ENCODE results near the gene ACAA2. TPM values are rescaled to one million over a fixed set of nuclear protein-coding genes. Genes with fewer than 3 reads are reported as not detected.
"Not testable (repeated sequence)": the region's sequence is repeated elsewhere in the genome, so short reads cannot be mapped to it uniquely, and the experiment has no call there.

The ACAA2 gene
- polyA plus RNA-seq, 2 of the 4 experiments (the other 2 are of a cell fraction) = 30.9 to 47.5 TPM

DNA sequence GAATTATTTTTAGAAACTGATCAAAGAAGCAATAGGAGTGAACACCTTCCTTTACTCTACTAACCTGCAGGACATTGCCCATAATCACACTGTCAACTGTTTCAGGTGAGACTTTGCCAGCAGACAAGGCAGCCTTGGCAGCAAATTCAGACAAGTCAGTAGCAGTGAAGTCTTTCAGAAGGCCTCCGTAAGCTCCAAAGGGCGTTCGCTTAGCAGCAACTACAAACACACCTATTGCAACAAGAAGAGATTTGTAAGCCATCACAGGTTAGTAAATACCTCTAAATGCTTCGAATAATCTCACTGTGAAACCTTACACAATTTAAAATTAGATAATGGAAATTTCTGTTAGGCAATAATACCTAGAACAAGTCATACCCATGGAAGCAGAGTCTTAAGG lies 10.7 kb downstream of the ACAA2 start:
- 91% methylated on average over 4 of the region's 4 CpGs for WGBS (ENCODE audit: missing lambda C conversion rate)
- ChIA-PET POLR2A (no interaction called here), CTCF (interaction anchor here (1.1 kb wide), 1 partner anchor 56 kb away, joined by 3 read pairs; no protein-coding TSS in a partner anchor)
- no peaks in the 10 kb centered on the region for H3K4me1 ChIP-seq
- H3K9me3 ChIP-seq = no peaks in the 10 kb centered on the region
- DNase-seq (ENCODE audit: low read depth in 1 of 2, low spot score in 1 of 2) (no peak), FAIRE-seq (no peak), ATAC-seq (no peak)
- H3K27ac ChIP-seq = no peak overlapping the region
- H3K4me3 ChIP-seq = no peak overlapping the region
- TF ChIP-seq, protein P1, sequence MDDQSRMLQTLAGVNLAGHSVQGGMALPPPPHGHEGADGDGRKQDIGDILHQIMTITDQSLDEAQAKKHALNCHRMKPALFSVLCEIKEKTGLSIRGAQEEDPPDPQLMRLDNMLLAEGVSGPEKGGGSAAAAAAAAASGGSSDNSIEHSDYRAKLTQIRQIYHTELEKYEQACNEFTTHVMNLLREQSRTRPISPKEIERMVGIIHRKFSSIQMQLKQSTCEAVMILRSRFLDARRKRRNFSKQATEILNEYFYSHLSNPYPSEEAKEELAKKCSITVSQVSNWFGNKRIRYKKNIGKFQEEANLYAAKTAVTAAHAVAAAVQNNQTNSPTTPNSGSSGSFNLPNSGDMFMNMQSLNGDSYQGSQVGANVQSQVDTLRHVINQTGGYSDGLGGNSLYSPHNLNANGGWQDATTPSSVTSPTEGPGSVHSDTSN (IDR thresholded peaks at IDR 0.05) = no peak
- TF ChIP-seq SREBF2 (IDR thresholded peaks at IDR 0.05) (no peak), PHF8 (IDR thresholded peaks at IDR 0.05; ENCODE audit: borderline replicate concordance, low read depth) (no peak), ESRRA (IDR thresholded peaks at IDR 0.05; ENCODE audit: borderline replicate concordance, low read length) (no peak), TP53 (CRISPR knock-in tag; IDR thresholded peaks at IDR 0.05) (no peak), JUNB (IDR thresholded peaks at IDR 0.05) (no peak), NR3C1 (IDR thresholded peaks at IDR 0.05) (no peak)
- no peak overlapping the region for H3K4me2 ChIP-seq

DNA sequence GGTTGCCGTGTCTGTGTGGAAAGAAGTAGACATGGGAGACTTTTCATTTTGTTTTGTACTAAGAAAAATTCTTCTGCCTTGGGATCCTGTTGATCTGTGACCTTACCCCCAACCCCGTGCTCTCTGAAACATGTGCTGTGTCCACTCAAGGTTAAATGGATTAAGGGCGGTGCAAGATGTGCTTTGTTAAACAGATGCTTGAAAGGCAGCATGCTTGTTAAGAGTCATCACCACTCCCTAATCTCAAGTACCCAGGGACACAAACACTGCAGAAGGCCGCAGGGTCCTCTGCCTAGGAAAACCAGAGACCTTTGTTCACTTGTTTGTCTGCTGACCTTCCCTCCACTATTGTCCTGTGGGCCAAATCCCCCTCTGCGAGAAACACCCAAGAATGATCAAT lies 12.8 kb downstream of the ACAA2 start:
- FAIRE-seq; H3K4me3 ChIP-seq; H3K4me2 ChIP-seq; DNase-seq (ENCODE audit: low read depth in 1 of 2, low spot score in 1 of 2); POLR2A ChIA-PET; H3K4me1 ChIP-seq; H3K9me3 ChIP-seq; ATAC-seq; H3K27ac ChIP-seq: not testable (repeated sequence)
- CTCF ChIA-PET = interaction anchor here (0.7 kb wide), 1 partner anchor 301 kb away, joined by 3 read pairs; no protein-coding TSS in a partner anchor
- WGBS (ENCODE audit: missing lambda C conversion rate) = 93% methylated on average over 5 of the region's 5 CpGs

DNA sequence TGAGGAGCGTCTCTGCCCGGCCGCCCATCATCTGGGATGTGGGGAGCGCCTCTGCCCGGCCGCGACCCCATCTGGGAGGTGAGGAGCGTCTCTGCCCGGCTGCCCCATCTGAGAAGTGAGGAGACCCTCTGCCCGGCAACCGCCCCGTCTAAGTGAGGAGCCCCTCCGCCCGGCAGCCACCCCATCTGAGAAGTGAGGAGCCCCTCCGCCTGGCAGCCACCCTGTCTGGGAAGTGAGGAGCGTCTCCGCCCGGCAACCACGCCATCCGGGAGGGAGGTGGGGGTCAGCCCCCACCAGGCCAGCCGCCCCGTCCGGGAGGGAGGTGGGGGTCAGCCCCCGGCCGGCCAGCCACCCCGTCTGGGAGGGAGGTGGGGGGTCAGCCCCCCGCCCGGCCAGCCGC lies 13.5 kb downstream of the ACAA2 start:
- H3K27ac ChIP-seq; H3K9me3 ChIP-seq; H3K4me1 ChIP-seq; CTCF ChIA-PET; ATAC-seq; DNase-seq (ENCODE audit: low read depth in 1 of 2, low spot score in 1 of 2); H3K4me2 ChIP-seq; FAIRE-seq; POLR2A ChIA-PET; H3K4me3 ChIP-seq: not testable (repeated sequence)
- no CpG with 5 or more reads among the region's 29 CpGs for WGBS (ENCODE audit: missing lambda C conversion rate)

DNA sequence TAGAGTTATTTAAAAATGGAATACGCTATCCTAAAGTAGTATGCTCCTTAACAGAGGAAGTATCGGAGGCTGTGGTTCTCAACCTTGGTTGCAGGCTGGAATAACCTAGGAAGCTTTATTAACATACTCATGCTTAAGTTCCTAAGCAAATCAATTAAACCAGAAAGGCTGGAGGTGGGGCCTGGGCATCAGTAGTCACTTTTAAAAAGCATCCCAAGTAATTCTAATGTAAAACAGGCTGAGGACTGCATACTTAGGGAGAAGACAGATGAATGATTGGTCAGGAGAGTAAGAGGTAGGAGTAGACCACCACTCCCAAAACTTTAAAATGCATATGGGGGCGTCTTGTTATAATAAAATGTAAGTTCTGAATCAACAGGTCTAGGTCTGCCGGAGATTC lies 15.3 kb downstream of the ACAA2 start:
- FAIRE-seq = no peak

More for the DNA sequence above, 15.3 kb downstream of the ACAA2 start:
- Histone ChIP-seq H3K27ac (no peak overlapping the region), H3K4me3 (no peak overlapping the region), H3K9me3 (no peaks in the 10 kb centered on the region), H3K4me2 (no peak overlapping the region), H3K4me1 (no peaks in the 10 kb centered on the region)
- no peak for DNase-seq (ENCODE audit: low read depth in 1 of 2, low spot score in 1 of 2)
- ChIA-PET POLR2A (no interaction called here), CTCF (no interaction called here)
- TF ChIP-seq HOXB13 (CRISPR knock-in tag; IDR thresholded peaks at IDR 0.05; ENCODE audit: low read depth) = no peak
- no peak for TF ChIP-seq MAFK (IDR thresholded peaks at IDR 0.05; ENCODE audit: partially characterized antibody)
- TF ChIP-seq BHLHE40 (IDR thresholded peaks at IDR 0.05; ENCODE audit: low read depth, low read length) = no peak
- TF ChIP-seq, protein P1 (IDR thresholded peaks at IDR 0.05) = no peak
- TF ChIP-seq, protein P2, sequence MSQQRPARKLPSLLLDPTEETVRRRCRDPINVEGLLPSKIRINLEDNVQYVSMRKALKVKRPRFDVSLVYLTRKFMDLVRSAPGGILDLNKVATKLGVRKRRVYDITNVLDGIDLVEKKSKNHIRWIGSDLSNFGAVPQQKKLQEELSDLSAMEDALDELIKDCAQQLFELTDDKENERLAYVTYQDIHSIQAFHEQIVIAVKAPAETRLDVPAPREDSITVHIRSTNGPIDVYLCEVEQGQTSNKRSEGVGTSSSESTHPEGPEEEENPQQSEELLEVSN (IDR thresholded peaks at IDR 0.05; ENCODE audit: borderline replicate concordance, low read depth) = no peak
- TF ChIP-seq SREBF2 (IDR thresholded peaks at IDR 0.05) = no peak
- TF ChIP-seq ZSCAN20 (CRISPR knock-in tag; IDR thresholded peaks at IDR 0.05) = no peak
- no peak for TF ChIP-seq NPAS2 (CRISPR knock-in tag; IDR thresholded peaks at IDR 0.05; ENCODE audit: borderline replicate concordance)
- no peak for TF ChIP-seq RAD21 (conservative IDR thresholded peaks at IDR 0.05 in 1 of 2, IDR thresholded peaks at IDR 0.05 in 1 of 2)
- no peak for TF ChIP-seq CHD4 (IDR thresholded peaks at IDR 0.05; ENCODE audit: borderline replicate concordance)
- TF ChIP-seq, protein P3, sequence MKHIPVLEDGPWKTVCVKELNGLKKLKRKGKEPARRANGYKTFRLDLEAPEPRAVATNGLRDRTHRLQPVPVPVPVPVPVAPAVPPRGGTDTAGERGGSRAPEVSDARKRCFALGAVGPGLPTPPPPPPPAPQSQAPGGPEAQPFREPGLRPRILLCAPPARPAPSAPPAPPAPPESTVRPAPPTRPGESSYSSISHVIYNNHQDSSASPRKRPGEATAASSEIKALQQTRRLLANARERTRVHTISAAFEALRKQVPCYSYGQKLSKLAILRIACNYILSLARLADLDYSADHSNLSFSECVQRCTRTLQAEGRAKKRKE (CRISPR knock-in tag; IDR thresholded peaks at IDR 0.05; ENCODE audit: low read depth) = no peak
- TF ChIP-seq, protein P4, sequence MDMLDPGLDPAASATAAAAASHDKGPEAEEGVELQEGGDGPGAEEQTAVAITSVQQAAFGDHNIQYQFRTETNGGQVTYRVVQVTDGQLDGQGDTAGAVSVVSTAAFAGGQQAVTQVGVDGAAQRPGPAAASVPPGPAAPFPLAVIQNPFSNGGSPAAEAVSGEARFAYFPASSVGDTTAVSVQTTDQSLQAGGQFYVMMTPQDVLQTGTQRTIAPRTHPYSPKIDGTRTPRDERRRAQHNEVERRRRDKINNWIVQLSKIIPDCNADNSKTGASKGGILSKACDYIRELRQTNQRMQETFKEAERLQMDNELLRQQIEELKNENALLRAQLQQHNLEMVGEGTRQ (IDR thresholded peaks at IDR 0.05) = no peak
- TF ChIP-seq, protein P5, sequence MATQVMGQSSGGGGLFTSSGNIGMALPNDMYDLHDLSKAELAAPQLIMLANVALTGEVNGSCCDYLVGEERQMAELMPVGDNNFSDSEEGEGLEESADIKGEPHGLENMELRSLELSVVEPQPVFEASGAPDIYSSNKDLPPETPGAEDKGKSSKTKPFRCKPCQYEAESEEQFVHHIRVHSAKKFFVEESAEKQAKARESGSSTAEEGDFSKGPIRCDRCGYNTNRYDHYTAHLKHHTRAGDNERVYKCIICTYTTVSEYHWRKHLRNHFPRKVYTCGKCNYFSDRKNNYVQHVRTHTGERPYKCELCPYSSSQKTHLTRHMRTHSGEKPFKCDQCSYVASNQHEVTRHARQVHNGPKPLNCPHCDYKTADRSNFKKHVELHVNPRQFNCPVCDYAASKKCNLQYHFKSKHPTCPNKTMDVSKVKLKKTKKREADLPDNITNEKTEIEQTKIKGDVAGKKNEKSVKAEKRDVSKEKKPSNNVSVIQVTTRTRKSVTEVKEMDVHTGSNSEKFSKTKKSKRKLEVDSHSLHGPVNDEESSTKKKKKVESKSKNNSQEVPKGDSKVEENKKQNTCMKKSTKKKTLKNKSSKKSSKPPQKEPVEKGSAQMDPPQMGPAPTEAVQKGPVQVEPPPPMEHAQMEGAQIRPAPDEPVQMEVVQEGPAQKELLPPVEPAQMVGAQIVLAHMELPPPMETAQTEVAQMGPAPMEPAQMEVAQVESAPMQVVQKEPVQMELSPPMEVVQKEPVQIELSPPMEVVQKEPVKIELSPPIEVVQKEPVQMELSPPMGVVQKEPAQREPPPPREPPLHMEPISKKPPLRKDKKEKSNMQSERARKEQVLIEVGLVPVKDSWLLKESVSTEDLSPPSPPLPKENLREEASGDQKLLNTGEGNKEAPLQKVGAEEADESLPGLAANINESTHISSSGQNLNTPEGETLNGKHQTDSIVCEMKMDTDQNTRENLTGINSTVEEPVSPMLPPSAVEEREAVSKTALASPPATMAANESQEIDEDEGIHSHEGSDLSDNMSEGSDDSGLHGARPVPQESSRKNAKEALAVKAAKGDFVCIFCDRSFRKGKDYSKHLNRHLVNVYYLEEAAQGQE (IDR thresholded peaks at IDR 0.05) = no peak
- no peak for ATAC-seq
- 93% methylated on average over 4 of the region's 4 CpGs for WGBS (ENCODE audit: missing lambda C conversion rate)

Data from A549 (cell line).